Testis (tissue), 3 donors: ENCODE measurements around the gene OSCAR. TPM values are rescaled to one million over a fixed set of nuclear protein-coding genes. Genes with fewer than 3 reads are reported as not detected.

Experiments used
- DNase-seq: peaks from one replicate; pipeline ENCODE4 v3.0.0-alpha.2; 2019
- H3K27ac ChIP-seq, 2 donors: fragments of 200-600 bp; sonication (generic); one replicate each; pipeline ENCODE4 v1.5.1; 2019
- H3K27me3 ChIP-seq: fragments of 200-600 bp; sonication (generic); one replicate; pipeline ENCODE4 v1.5.1; 2019
- H3K36me3 ChIP-seq: fragments of 200-600 bp; sonication (generic); one replicate; pipeline ENCODE4 v1.5.1; 2017; ENCODE audit warnings: low read depth; ENCODE audit errors: missing control alignments
- H3K4me1 ChIP-seq: fragments of 200-600 bp; sonication (generic); one replicate; pipeline ENCODE4 v1.5.1; 2019
- H3K4me3 ChIP-seq, 2 donors: fragments of 200-600 bp; sonication (generic); one replicate each; pipeline ENCODE4 v1.5.1; 2017 to 2019
- H3K9me3 ChIP-seq: fragments of 200-600 bp; sonication (generic); one replicate; pipeline ENCODE4 v1.5.1; 2017
- POLR2A ChIP-seq: fragments of 450-650 bp; IDR thresholded peaks from one replicate; pipeline ENCODE4 v1.6.1; 2017; ENCODE audit warnings: antibody characterized with exemption, mild to moderate bottlenecking, moderate library complexity
- whole genome bisulfite sequencing, 2 donors: methylation state at CpG; one replicate each; pipeline ENCODE4 v1.1.5; 2018; 5-methylcytosine and 5-hydroxymethylcytosine counted together
- intact Hi-C: fragments of 100-400 bp; cut with DNase I; formaldehyde crosslinking; loops from one replicate; pipeline ENCODE4 v1.15.1; 2023; ENCODE audit warnings: low total_unique reads
- polyA plus RNA-seq: library from polyadenylated mRNA; stranded (reverse); fragments of 350-450 nt; fragmentation: Illumina TruSeq; extraction: RNeasy Lipid Tissue Mini Kit (QIAGEN cat#74804); gene quantifications from one replicate; pipeline ENCODE4 v1.2.3, GENCODE V29; 2014; ENCODE audit warnings: low read depth, low replicate concordance; ENCODE audit not compliant: insufficient read depth
- total RNA-seq, 2 donors: library from RNA; depleted of rRNA; stranded (reverse); fragments of >200 nt; gene quantifications; one replicate each; pipeline ENCODE4 v1.2.3, GENCODE V29; 2016
- TF ChIP-seq, protein P1 (sequence below), 3 experiments: fragments of 450-650 bp in 2 of 3; fragments of 200-600 bp in 1 of 3; sonication (generic) in 1 of 3; IDR thresholded peaks; one replicate each; pipeline ENCODE4 v1.5.1; 2016 to 2019; ENCODE audit warnings: antibody characterized with exemption in 3 of 3, mild to moderate bottlenecking in 2 of 3, moderate library complexity in 1 of 3

OSCAR gene
- total and polyA plus RNA-seq, 3 donors from 2014 or later = 1.2 to 1.7 (median 1.7) TPM

DNA sequence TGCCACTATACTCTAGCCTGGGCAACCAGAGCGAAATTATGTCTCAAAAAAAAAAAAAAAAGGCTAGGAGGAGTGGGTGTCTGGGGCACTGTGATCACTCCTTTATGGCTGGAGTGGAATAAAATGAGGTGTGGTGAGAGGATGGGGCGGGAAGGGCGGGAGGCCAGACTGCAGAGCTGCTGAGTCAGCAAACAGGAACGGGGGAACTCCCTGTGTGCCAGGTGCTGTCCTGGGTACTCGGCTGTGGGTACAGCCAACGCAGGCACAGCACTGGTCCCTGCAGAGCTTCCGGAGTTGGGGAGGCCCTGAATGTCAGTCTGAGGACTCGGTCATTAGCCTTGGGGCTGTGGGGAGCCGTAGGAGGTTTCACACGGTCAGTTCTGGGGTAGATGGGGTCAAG lies 20.7 kb upstream of the OSCAR start:
- H3K4me3 ChIP-seq = no peak overlapping the region
- DNase-seq = no peak
- H3K9me3 ChIP-seq = no peaks in the 10 kb centered on the region
- no peak for TF ChIP-seq POLR2A
- TF ChIP-seq, protein P1, sequence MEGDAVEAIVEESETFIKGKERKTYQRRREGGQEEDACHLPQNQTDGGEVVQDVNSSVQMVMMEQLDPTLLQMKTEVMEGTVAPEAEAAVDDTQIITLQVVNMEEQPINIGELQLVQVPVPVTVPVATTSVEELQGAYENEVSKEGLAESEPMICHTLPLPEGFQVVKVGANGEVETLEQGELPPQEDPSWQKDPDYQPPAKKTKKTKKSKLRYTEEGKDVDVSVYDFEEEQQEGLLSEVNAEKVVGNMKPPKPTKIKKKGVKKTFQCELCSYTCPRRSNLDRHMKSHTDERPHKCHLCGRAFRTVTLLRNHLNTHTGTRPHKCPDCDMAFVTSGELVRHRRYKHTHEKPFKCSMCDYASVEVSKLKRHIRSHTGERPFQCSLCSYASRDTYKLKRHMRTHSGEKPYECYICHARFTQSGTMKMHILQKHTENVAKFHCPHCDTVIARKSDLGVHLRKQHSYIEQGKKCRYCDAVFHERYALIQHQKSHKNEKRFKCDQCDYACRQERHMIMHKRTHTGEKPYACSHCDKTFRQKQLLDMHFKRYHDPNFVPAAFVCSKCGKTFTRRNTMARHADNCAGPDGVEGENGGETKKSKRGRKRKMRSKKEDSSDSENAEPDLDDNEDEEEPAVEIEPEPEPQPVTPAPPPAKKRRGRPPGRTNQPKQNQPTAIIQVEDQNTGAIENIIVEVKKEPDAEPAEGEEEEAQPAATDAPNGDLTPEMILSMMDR (IDR thresholded peaks at IDR 0.05) = no peak
- 89 to 97% methylated on average over 10 of the region's 10 CpGs for WGBS, 2 donors
- no peaks in the 10 kb centered on the region for H3K27me3 ChIP-seq
- H3K27ac ChIP-seq = no peak overlapping the region
- H3K36me3 ChIP-seq = no peaks in the 10 kb centered on the region
- intact Hi-C loops = no loop called here
- H3K4me1 ChIP-seq = no peaks in the 10 kb centered on the region

DNA sequence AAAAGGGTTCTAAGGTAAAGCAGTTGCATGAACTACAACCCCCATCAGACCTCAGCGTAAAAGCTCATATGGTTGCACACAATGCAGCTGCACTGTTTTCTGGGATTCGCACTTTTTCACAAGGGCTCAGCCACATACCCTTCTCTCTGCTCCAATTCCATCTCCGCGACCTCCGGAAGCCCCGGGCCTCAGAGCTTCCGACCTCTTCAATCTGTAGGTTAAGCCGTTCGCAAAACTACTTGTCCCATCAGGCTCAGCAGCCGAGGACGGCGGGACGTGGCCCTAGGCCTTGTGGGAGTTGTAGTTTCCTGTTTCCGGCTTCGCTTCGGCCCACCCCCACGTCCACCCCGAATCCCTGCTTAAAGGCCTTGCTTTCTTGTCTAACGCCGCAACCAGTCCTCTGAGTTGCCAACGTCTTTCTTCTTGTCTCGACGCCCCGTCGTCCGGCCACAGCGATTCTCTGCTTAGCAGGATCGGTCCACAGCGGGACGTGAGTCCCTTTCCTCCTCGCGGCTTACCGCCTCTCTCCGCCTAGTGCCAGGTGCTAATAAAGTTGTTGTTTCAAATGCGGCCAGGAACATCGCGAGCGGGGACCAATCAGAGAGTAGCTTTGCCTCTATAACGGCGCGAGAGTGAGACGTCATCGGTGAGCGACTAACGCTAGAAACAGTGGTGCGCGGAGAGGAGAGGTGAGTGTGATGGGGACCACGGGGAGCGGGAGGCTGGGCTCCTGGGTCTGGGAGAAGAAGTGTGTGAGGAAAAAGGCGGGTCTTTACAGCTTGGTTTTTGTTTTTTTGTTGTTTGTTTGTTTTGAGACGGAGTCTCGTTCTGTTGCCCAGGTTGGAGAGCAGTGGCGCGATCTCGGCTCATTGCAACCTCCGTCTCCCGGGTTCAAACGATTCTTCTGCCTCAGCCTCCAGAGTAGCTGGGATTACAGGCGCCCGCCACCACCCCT lies 14.8 kb upstream of the OSCAR start, which contains the start of the genes PRPF31 and TFPT:
Gene PRPF31 (plus strand): TSS at position 646 of the 955 bp plus-strand sequence. CDS start 2,525 bp downstream, outside the sequence.
Gene TFPT (minus strand): TSS at position 549 of the 955 bp plus-strand sequence. CDS start 388 bp downstream, at position 161.
- Histone ChIP-seq H3K9me3 (no peaks in the 10 kb centered on the region), H3K4me3 (peak within 1 kb of the TSS; percentile 73 to 80), H3K36me3 (no peaks in the 10 kb centered on the region), H3K27me3 (no peaks in the 10 kb centered on the region), H3K4me1 (peaks cover 9% of the 10 kb centered on the region), H3K27ac (peak within 1 kb of the TSS; percentile 81 to 85)
- TF ChIP-seq, protein P1 (IDR thresholded peaks at IDR 0.05) = peak in 1 of 3 experiments; percentile 36
- no peak for TF ChIP-seq POLR2A
- peak; percentile 99 for DNase-seq
- WGBS, 2 donors = 0% methylated on average over 57 to 60 of the region's 60 CpGs
- intact Hi-C loops = no loop called here

DNA sequence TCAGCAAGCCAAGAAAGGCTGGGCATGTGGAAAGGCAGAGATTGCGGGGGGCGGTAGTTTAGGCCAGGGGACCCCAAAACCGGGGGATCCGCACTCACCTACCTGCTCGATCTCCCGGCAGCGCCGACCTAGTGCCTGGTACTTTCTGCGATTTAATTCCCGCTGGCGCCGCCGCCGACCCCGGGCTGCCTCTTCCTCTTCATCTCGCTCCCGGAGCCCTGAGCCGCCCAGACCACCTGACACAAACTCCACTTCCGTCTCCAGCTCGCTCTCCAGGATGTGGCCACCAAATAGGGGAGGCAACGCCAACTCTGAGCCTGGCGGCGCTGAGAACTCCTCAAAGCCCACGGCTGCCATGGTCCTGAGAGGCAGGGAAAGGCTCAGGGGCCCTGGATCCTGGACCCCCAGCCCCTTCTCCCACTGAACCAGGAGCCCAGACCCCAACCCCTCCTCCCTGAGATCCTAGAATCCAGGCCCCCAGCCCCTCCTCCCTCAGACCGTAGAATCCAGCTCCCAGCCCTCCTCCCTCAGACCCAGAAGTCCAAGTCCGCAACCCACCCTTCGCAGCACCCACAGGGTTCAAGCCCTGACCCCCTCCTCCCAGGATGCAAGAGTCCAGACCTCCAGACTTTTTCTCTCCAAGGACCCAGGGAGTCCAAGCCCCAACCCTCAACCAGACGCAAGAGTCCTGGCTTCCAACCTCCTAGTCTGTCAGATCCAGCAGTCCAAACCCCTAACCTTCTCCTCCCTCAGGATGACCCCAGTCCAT lies 13.9 kb upstream of the OSCAR start:
- Histone ChIP-seq H3K27ac (peak overlapping the region in 1 of 2 donors; percentile 81), H3K4me1 (peaks cover 9% of the 10 kb centered on the region), H3K4me3 (peak overlapping the region; percentile 73 to 80), H3K36me3 (no peaks in the 10 kb centered on the region), H3K27me3 (no peaks in the 10 kb centered on the region), H3K9me3 (no peaks in the 10 kb centered on the region)
- WGBS, 2 donors = 13 to 18% methylated on average over 28 of the region's 28 CpGs
- no peak for TF ChIP-seq POLR2A
- TF ChIP-seq, protein P1 (IDR thresholded peaks at IDR 0.05) = no peak
- intact Hi-C loops = no loop called here
- peak; percentile 42 for DNase-seq

DNA sequence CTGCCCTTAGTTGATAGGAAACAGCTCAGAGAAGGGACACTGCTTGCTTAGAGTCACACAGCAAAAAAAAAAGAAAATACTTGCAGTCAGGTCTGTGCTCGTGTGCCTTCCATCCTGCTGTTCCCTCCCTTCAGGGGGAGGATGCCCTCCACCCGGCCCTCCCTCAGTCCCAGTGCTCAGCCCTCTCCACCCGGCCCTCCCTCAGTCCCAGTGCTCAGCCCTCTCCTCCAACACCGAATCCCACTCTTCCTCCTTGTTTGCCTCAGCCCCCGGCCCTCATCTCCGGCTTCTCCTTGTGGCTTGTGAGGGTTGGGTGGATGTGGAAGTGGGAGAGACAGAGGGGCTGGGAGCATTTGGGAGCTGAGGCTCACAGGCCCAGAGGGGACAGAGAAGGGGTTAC lies 9.0 kb upstream of the OSCAR start:
- no peak for DNase-seq
- Histone ChIP-seq H3K9me3 (no peaks in the 10 kb centered on the region), H3K27ac (no peak overlapping the region), H3K4me3 (no peak overlapping the region), H3K4me1 (peaks cover 7% of the 10 kb centered on the region), H3K27me3 (no peaks in the 10 kb centered on the region), H3K36me3 (no peaks in the 10 kb centered on the region)
- 68 to 74% methylated on average over 6 of the region's 6 CpGs for WGBS, 2 donors
- TF ChIP-seq POLR2A = no peak
- TF ChIP-seq, protein P1 (IDR thresholded peaks at IDR 0.05) = no peak
- intact Hi-C loops = no loop called here
